Testis (tissue), 2 donors: ENCODE data around the gene PTP4A1.

Experiments used
- POLR2A ChIP-seq: fragments of 450-650 bp; IDR thresholded peaks from one replicate; pipeline ENCODE4 v1.6.1; 2017; ENCODE audit warnings: antibody characterized with exemption, mild to moderate bottlenecking, moderate library complexity
- TF ChIP-seq, protein P1 (sequence below), 3 experiments: fragments of 450-650 bp in 2 of 3; fragments of 200-600 bp in 1 of 3; sonication (generic) in 1 of 3; IDR thresholded peaks; one replicate each; pipeline ENCODE4 v1.5.1; 2016 to 2019; ENCODE audit warnings: antibody characterized with exemption in 3 of 3, mild to moderate bottlenecking in 2 of 3, moderate library complexity in 1 of 3

DNA sequence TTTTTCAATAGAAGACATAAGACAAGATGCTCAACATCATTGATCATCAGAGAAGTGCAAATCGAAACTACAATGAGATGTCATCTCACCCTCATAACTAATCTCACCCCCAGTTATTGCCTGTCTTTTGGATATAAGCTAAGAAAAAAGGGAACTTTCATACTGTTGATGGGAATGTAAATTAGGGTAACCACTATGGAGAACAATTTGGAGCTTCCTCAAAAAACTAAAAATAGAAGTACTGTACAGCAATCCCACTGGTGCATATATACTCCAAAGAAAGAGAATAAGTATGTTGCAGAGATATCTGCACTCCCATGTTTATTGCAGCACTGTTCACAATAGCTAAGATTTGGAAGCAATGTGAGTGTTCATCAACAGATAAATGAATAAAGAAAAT, 37.0 kb downstream of the PTP4A1 start:
- TF ChIP-seq, protein P1, sequence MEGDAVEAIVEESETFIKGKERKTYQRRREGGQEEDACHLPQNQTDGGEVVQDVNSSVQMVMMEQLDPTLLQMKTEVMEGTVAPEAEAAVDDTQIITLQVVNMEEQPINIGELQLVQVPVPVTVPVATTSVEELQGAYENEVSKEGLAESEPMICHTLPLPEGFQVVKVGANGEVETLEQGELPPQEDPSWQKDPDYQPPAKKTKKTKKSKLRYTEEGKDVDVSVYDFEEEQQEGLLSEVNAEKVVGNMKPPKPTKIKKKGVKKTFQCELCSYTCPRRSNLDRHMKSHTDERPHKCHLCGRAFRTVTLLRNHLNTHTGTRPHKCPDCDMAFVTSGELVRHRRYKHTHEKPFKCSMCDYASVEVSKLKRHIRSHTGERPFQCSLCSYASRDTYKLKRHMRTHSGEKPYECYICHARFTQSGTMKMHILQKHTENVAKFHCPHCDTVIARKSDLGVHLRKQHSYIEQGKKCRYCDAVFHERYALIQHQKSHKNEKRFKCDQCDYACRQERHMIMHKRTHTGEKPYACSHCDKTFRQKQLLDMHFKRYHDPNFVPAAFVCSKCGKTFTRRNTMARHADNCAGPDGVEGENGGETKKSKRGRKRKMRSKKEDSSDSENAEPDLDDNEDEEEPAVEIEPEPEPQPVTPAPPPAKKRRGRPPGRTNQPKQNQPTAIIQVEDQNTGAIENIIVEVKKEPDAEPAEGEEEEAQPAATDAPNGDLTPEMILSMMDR (IDR thresholded peaks at IDR 0.05), result no peak
- no peak for TF ChIP-seq POLR2A
